GM21381 (cell line): Measurements from ENCODE around the gene TNFSF13.
"Not testable (repeated sequence)": the region's sequence is repeated elsewhere in the genome, so short reads cannot be mapped to it uniquely, and the experiment has no call there.

ENCODE experiments used
- ATAC-seq: cut with Tn5 transposase; IDR thresholded peaks from one replicate; pipeline ENCODE4 v1.9.1; 2021; ENCODE audit warnings: mild to moderate bottlenecking, moderate library complexity; ENCODE audit not compliant: unreplicated experiment

Gene TNFSF13

GRCh38 chr17:7589891-7590691, 31.5 kb downstream of the TNFSF13 start, which contains the start of gene SOX15:
TSS of gene SOX15 (minus strand) at chr17:7590094. CDS start at chr17:7589676, 418 bp downstream.
- no peak for ATAC-seq

GRCh38 chr17:7590743-7591142, 32.2 kb downstream of the TNFSF13 start:
- no peak for ATAC-seq

GRCh38 chr17:7591596-7591995, 33.0 kb downstream of the TNFSF13 start:
- no peak for ATAC-seq

GRCh38 chr17:7592422-7593021, 34.0 kb downstream of the TNFSF13 start:
- ATAC-seq: no peak

- no peak for ATAC-seq
These were observed 34.7 kb downstream of the TNFSF13 start for GRCh38 chr17:7593296-7593695.

DNA sequence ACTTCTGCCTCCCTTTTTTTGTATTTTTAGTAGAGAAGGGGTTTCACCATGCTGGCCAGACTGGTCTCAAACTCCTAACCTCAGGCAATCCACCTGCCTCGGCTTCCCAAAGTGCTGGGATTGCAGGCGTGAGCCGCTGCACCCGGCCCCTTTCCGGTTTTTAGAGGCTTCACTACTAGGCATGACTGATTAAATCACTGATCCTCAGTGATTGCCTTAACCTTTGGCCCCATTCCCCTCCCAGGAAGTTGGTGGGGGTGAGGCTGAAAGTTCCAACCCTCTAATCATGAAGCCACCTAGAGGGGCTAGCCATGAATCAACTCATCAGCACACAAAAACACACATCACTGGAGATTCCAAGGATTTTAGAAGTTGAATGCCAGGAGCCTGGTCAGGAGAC, 39.0 kb downstream of the TNFSF13 start:
- not testable (repeated sequence) for ATAC-seq

DNA sequence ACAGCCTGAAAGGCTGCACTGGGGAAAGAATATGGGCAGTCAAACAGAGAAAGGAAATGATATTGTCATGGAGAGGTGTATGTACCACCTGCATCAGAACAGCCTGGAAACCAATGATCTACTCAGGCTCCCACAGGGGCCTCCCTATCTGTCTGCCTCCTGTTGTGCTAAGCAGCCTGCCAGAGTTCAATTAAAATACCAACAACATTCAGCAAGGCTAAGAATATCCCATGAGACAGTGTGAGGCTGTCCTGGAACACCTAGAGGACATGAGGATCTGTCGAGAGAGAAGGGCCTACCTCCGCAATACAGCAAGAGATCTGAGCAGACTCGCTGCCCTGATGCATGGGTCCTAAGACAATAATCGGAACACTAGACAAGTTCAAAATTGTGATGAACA, 47.7 kb downstream of the TNFSF13 start:
- no peak for ATAC-seq

GRCh38 chr17:7610641-7611040, 52.1 kb downstream of the TNFSF13 start:
- no peak for ATAC-seq
